Spleen (tissue), 7 donors: ENCODE measurements around the gene IFT172.

Experiments
- POLR2A ChIP-seq, 3 donors: fragments of 450-650 bp; IDR thresholded peaks; one replicate each; pipeline ENCODE4 v1.5.1; 2017; ENCODE audit warnings: antibody characterized with exemption in 3 of 3, mild to moderate bottlenecking in 1 of 3
- TF ChIP-seq, protein P1 (sequence below), 11 experiments: fragments of 200-600 bp in 7 of 11; fragments of 450-650 bp in 4 of 11; sonication (generic) in 4 of 11; IDR thresholded peaks in 8 of 11; conservative IDR thresholded peaks in 3 of 11; 1 replicate in 7 of 11; 2 replicates in 4 of 11; pipeline versions ENCODE4 v1.4.0 to v1.8.0; 2016 to 2021; ENCODE audit warnings: antibody characterized with exemption in 11 of 11, inconsistent platforms in 4 of 11, mild to moderate bottlenecking in 1 of 11
- donor health status: DM: no; HTN: no; CAD: no; lungs with moderate emphysema.
- donor health status: DM: no; HTN: no; CAD: no.
- donor health status: DM: no; HTN: no; CAD: no.

DNA sequence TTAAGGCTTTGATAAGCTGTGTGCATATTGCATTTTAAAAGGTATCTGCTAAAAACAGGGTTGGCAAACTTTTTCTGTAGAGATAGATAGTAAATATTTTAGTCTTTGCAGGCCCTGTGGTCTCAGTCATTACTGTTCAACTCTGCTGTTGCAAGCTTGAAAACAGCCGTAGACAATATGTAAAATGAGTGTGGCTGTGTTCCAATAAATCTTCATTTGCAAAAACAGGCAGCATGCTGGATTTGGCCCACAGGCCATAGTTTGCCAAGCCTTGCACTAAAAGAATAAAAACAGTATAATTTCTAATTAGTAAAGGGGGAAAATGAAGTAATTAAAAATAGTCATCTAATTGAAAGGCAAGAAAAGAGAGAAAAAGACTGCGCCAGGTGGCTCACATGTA is 42.4 kb upstream of the IFT172 start:
- TF ChIP-seq, protein P1, sequence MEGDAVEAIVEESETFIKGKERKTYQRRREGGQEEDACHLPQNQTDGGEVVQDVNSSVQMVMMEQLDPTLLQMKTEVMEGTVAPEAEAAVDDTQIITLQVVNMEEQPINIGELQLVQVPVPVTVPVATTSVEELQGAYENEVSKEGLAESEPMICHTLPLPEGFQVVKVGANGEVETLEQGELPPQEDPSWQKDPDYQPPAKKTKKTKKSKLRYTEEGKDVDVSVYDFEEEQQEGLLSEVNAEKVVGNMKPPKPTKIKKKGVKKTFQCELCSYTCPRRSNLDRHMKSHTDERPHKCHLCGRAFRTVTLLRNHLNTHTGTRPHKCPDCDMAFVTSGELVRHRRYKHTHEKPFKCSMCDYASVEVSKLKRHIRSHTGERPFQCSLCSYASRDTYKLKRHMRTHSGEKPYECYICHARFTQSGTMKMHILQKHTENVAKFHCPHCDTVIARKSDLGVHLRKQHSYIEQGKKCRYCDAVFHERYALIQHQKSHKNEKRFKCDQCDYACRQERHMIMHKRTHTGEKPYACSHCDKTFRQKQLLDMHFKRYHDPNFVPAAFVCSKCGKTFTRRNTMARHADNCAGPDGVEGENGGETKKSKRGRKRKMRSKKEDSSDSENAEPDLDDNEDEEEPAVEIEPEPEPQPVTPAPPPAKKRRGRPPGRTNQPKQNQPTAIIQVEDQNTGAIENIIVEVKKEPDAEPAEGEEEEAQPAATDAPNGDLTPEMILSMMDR (IDR thresholded peaks at IDR 0.05 in 8 of 11, conservative IDR thresholded peaks at IDR 0.05 in 3 of 11): no peak
- no peak for TF ChIP-seq POLR2A (IDR thresholded peaks at IDR 0.05)
